Osteocyte (in vitro differentiated cells): ENCODE results near the gene RSPRY1. TPM values are rescaled to one million over a fixed set of nuclear protein-coding genes. Genes with fewer than 3 reads are reported as not detected.

Experiments used
- DNase-seq: peaks from one replicate; pipeline ENCODE4 v3.0.0; 2021; ENCODE audit warnings: mixed read lengths; ENCODE audit not compliant: unreplicated experiment; ENCODE audit errors: extremely low spot score
- H3K27ac Mint-ChIP-seq: one replicate; pipeline ENCODE4 v1.8.0; 2021; ENCODE audit warnings: mild to moderate bottlenecking, mixed read lengths; ENCODE audit not compliant: unreplicated experiment
- H3K27me3 Mint-ChIP-seq: one replicate; pipeline ENCODE4 v1.8.0; 2021; ENCODE audit warnings: mixed read lengths; ENCODE audit not compliant: unreplicated experiment
- H3K36me3 Mint-ChIP-seq: one replicate; pipeline ENCODE4 v1.8.0; 2021; ENCODE audit warnings: mixed read lengths; ENCODE audit not compliant: unreplicated experiment
- H3K4me1 Mint-ChIP-seq: one replicate; pipeline ENCODE4 v1.8.0; 2021; ENCODE audit warnings: mixed read lengths; ENCODE audit not compliant: unreplicated experiment
- H3K4me3 Mint-ChIP-seq: one replicate; pipeline ENCODE4 v1.8.0; 2021; ENCODE audit warnings: mild to moderate bottlenecking, moderate library complexity, mixed read lengths; ENCODE audit not compliant: unreplicated experiment
- H3K9me3 Mint-ChIP-seq: one replicate; pipeline ENCODE4 v1.8.0; 2021; ENCODE audit warnings: mixed read lengths; ENCODE audit not compliant: unreplicated experiment
- CTCF ChIP-seq: fragments of 200-600 bp; sonication (generic); IDR thresholded peaks from 2 replicates; pipeline ENCODE4 v1.5.0; 2021; ENCODE audit warnings: antibody characterized with exemption, mild to moderate bottlenecking, moderate library complexity
- total RNA-seq: library from RNA; stranded (reverse); gene quantifications from 2 replicates; pipeline ENCODE4 v1.2.1, GENCODE V29; 2021

Gene RSPRY1
- total RNA-seq, 1 donor from 2014 or later = 49.3 TPM

GRCh38 chr16:57140931-57141668, 45.0 kb upstream of the RSPRY1 start:
- Mint-ChIP-seq H3K4me1 (peaks cover 34% of the 10 kb centered on the region), H3K36me3 (no peaks in the 10 kb centered on the region), H3K27ac (no peak overlapping the region)

GRCh38 chr16:57141822-57142631, 44.1 kb upstream of the RSPRY1 start:
- Mint-ChIP-seq H3K36me3 (no peaks in the 10 kb centered on the region), H3K4me3 (peak overlapping the region; percentile 8), H3K9me3 (no peaks in the 10 kb centered on the region), H3K27ac (no peak overlapping the region), H3K4me1 (peaks cover 34% of the 10 kb centered on the region), H3K27me3 (no peaks in the 10 kb centered on the region)
- no peak for TF ChIP-seq CTCF
- DNase-seq = no peak

More at GRCh38 chr16:57140931-57141668, 45.0 kb upstream of the RSPRY1 start:
- no peaks in the 10 kb centered on the region for H3K27me3 Mint-ChIP-seq
- TF ChIP-seq CTCF = no peak
- DNase-seq = no peak
- no peak overlapping the region for H3K4me3 Mint-ChIP-seq
- H3K9me3 Mint-ChIP-seq = no peaks in the 10 kb centered on the region

- no peaks in the 10 kb centered on the region for H3K9me3 Mint-ChIP-seq
- no peaks in the 10 kb centered on the region for H3K27me3 Mint-ChIP-seq
- no peak overlapping the region for H3K4me3 Mint-ChIP-seq
- no peak for DNase-seq
- H3K4me1 Mint-ChIP-seq = peaks cover 44% of the 10 kb centered on the region
- H3K27ac Mint-ChIP-seq = no peak overlapping the region
- no peak for TF ChIP-seq CTCF
- no peaks in the 10 kb centered on the region for H3K36me3 Mint-ChIP-seq
Observed at GRCh38 chr16:57143149-57143921, 42.8 kb upstream of the RSPRY1 start.

GRCh38 chr16:57144027-57144426, 42.1 kb upstream of the RSPRY1 start:
- peaks cover 45% of the 10 kb centered on the region for H3K4me1 Mint-ChIP-seq
- no peak for TF ChIP-seq CTCF
- no peaks in the 10 kb centered on the region for H3K9me3 Mint-ChIP-seq
- peaks cover 3% of the 10 kb centered on the region for H3K36me3 Mint-ChIP-seq
- no peak overlapping the region for H3K27ac Mint-ChIP-seq
- DNase-seq = no peak
- H3K27me3 Mint-ChIP-seq = no peaks in the 10 kb centered on the region
- H3K4me3 Mint-ChIP-seq = no peak overlapping the region
